GM13977 (cell line): ENCODE measurements around the gene PRR14L.

Experiments
- DNase-seq: peaks from one replicate; pipeline ENCODE4 v3.0.0; 2012; ENCODE audit warnings: low spot score
- in situ Hi-C: fragments of 300-500 bp; cut with MboI; formaldehyde crosslinking; loops from one replicate; pipeline ENCODE4 v1.12.0; 2022; ENCODE audit warnings: low sequenced_read_pairs, low pct_unique_long_range_greater_than_20kb, mixed read lengths, inconsistent platforms; ENCODE audit not compliant: unreplicated experiment
- TF ChIP-seq, protein P1 (sequence below): IDR thresholded peaks from 2 replicates; pipeline ENCODE4 v1.5.1; 2012; ENCODE audit warnings: mild to moderate bottlenecking, control low read depth; ENCODE audit not compliant: insufficient read depth; ENCODE audit errors: extremely low read depth, missing control alignments

PRR14L gene

DNA sequence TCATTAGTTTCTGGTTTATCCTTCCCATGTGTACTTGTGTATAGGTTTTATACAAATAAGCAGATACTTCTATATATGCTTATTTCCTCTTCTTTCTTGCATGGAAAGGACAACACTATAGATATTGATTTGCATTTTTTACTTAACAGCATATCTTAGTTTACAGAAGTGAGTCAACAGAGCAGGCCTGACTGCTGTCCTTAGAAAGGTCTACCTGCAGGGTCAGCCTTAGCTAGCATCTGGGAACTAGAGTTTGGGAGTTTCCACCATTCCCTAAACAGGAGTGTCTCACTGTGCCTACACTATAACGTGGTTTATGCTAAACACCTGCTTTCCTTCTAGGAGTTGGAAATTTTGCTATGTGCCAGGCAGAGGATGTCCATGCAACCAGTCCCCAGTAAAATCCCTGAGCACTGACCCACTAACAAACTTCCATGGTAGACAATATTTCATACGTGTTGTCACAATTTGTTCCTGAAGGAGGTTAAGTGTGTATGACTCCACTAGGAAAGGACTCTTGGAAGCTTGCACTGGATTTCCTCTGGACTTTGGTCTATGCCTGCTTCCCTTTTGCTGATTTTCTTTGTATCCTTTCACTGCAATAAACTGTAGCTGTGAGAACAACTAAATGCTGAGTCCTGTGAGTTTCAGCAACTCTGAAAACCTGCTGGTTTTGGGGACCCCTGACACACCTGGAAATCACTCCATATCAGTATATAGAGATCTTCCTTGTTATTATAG, 17.7 kb downstream of the PRR14L start:
- no peak for DNase-seq
- in situ Hi-C loops, result no loop called here
- TF ChIP-seq, protein P1, sequence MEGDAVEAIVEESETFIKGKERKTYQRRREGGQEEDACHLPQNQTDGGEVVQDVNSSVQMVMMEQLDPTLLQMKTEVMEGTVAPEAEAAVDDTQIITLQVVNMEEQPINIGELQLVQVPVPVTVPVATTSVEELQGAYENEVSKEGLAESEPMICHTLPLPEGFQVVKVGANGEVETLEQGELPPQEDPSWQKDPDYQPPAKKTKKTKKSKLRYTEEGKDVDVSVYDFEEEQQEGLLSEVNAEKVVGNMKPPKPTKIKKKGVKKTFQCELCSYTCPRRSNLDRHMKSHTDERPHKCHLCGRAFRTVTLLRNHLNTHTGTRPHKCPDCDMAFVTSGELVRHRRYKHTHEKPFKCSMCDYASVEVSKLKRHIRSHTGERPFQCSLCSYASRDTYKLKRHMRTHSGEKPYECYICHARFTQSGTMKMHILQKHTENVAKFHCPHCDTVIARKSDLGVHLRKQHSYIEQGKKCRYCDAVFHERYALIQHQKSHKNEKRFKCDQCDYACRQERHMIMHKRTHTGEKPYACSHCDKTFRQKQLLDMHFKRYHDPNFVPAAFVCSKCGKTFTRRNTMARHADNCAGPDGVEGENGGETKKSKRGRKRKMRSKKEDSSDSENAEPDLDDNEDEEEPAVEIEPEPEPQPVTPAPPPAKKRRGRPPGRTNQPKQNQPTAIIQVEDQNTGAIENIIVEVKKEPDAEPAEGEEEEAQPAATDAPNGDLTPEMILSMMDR, result no peak

DNA sequence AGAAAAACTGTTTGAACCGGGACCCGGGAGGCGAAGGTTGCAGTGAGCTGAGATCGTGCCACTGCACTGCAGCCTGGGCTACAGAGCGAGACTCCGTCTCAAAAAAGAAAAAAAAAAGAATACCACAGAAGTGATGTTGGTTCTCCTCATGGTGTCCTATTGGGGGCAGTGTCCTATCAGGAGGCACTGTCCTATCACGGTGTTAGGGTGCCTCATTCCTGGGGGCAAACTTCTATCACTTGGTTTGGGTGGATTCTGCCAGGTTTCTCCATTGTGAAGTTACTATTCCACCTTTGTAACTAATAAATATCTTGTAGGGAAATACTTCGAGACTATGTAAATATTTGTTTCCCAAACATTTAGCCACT, 19.6 kb downstream of the PRR14L start:
- TF ChIP-seq, protein P1, result no peak
- in situ Hi-C loops, result no loop called here
- DNase-seq, result no peak

DNA sequence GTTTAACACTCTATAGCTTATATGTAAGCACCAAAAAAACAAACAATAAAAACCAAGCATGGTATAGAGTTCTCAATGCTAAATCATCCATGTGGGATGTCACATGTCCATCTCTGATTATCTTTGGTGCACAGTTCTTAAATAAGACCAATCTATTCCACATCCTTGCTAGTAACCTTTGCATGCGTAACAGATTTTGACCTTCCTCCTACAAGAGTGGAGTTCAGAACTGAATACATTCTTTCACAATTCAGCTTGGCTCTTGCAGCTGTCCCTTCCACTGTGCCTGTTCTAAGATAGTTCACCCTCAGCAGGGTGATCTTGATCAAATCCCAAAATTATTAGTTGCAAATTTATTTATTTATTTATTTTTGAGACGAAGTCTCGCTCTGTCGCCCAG, 21.1 kb downstream of the PRR14L start:
- TF ChIP-seq, protein P1, result no peak
- in situ Hi-C loops, result no loop called here
- DNase-seq, result no peak

DNA sequence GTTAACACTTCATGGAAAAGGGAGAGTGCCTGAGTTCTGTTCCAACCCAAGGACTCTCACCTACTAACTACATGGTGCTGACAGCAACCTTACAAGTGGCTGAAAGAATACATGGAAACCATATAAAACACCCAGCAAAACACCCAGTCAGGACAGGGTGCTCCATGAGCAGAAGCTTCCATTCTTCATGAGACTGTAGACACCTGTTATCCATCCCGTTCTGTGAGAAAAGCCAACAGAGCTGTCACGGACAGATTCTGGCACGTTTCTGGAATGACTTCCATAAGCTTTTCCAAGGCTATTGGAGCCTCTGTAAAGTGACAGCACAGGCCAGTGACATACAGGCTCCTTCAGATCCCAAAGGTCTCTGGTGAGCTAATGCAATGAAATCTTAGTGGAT, 23.2 kb downstream of the PRR14L start:
- in situ Hi-C loops, result no loop called here
- DNase-seq, result no peak
- TF ChIP-seq, protein P1, result no peak

DNA sequence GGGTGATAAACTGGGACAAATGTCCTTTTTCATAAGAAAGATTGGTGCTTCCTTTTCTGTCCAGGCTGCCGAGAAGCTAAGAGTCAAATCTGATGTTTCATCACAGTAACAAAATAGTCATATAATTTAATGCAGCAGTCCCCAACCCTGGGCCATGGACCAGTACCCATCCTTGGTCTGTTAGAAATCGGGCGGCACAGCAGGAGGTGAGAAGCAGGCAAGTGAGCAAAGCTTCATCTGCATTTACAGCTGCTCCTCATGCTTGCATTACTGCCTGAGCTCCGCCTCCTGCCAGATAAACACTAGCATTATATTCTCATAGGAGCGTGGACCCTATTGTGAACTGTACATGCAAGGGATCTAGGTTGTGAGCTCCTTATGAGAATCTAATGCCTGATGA, 26.2 kb downstream of the PRR14L start:
- TF ChIP-seq, protein P1, result no peak
- no peak for DNase-seq
- in situ Hi-C loops, result no loop called here

DNA sequence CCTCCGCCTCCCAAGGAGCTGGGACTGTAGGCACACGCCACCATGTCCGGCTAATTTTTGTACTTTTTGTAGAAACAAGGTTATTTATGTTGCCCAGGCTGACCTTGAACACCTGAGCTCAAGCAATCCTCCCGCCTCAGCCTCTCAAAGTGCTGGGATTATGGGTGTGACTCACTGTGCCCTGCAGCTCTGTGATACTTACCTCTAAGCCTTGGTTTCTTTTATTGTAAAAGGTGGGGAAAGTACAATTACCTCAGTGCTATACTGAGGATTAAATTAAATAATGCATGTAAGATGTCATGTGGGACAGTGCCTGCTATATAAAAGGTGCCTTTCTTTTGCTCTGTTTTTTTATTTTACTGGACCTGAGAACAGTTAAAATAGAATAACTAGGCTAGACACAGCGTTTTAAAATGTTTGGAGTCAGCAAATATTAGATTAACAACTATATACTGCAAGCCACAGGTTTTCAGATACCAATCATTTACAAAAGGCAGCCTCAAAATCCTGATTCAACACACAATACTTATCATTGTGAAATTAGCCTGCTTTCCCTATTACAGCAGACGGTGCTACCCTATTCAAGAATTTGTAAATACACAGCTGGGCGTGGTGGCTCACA, 30.0 kb downstream of the PRR14L start:
- DNase-seq, result no peak

More for the DNA sequence above, 30.0 kb downstream of the PRR14L start:
- in situ Hi-C loops, result no loop called here
- TF ChIP-seq, protein P1, result no peak
